ENCODE measurements around the gene NLRP12. TPM values are rescaled to one million over a fixed set of nuclear protein-coding genes. Genes with fewer than 3 reads are reported as not detected.

NLRP12 gene
- total RNA-seq, 2 experiments from 2014 or later, result not detected

- Histone ChIP-seq H3K4me2 (ENCODE audit: low read length) (no peak overlapping the region), H3K9me3 (ENCODE audit: low read length) (no peaks in the 10 kb centered on the region), H3K36me3 (ENCODE audit: insufficient read depth, low read length) (no peaks in the 10 kb centered on the region), H3K9me2 (ENCODE audit: insufficient read depth, low read length) (no peaks in the 10 kb centered on the region), H3K4me1 (ENCODE audit: insufficient read depth, low read length, poor library complexity, severe bottlenecking) (peaks cover 22% of the 10 kb centered on the region), H2AFZ (ENCODE audit: low read length) (no peak overlapping the region), H3K4me3 (ENCODE audit: low read depth, low read length, poor library complexity, severe bottlenecking) (no peak overlapping the region), H3K79me2 (ENCODE audit: insufficient read depth, low read depth, low read length) (no peaks in the 10 kb centered on the region), H4K20me1 (ENCODE audit: insufficient read depth, low read length) (no peaks in the 10 kb centered on the region), H3K27ac (ENCODE audit: low read depth, low read length, poor library complexity, severe bottlenecking) (no peak overlapping the region)
- no peak for DNase-seq (ENCODE audit: low spot score)
- BruUV-seq (replicated peaks), result no TSS peak
- TF ChIP-seq EZH2phosphoT487 (IDR thresholded peaks at IDR 0.05; ENCODE audit: borderline replicate concordance, low read depth, low read length) (no peak), CTCF (conservative IDR thresholded peaks at IDR 0.05; ENCODE audit: low read length) (no peak)
- intact Hi-C loops (cut with micrococcal nuclease; ENCODE audit: unreplicated experiment), result no loop called here
- CTCF ChIA-PET (ENCODE audit: unreplicated experiment), result no interaction called here
- POLR2A ChIA-PET, result no interaction called here
These were observed 40.3 kb upstream of the NLRP12 start for GRCh38 chr19:53864308-53864836.

DNA sequence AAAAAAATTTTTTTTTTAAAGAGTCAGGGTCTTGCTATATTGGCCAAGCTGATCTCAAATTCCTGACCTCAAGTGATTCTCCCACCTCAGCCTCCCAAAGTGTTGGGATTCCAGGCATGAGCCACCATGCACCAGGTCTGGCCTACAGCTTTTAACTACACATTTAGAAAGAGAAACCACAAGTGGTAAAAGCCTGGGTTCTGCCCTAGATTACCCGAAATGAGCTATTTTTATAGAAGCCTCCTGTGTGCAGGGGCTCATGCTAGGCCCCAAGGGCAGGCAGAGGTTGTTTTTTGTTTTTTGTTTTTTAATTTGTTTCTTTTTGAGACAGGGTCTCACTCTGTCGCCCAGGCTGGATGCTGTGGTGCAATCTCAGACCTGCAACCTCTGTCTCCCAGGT, 29.6 kb upstream of the NLRP12 start:
- peaks cover 10% of the 10 kb centered on the region for H3K4me1 ChIP-seq (ENCODE audit: insufficient read depth, low read length, poor library complexity, severe bottlenecking)
- H3K79me2 ChIP-seq (ENCODE audit: insufficient read depth, low read depth, low read length), result no peaks in the 10 kb centered on the region
- no TSS peak for BruUV-seq (replicated peaks)
- H3K36me3 ChIP-seq (ENCODE audit: insufficient read depth, low read length), result no peaks in the 10 kb centered on the region
- H3K9me2 ChIP-seq (ENCODE audit: insufficient read depth, low read length), result no peaks in the 10 kb centered on the region
- ChIA-PET POLR2A (no interaction called here), CTCF (ENCODE audit: unreplicated experiment) (no interaction called here)
- H3K27ac ChIP-seq (ENCODE audit: low read depth, low read length, poor library complexity, severe bottlenecking), result no peak overlapping the region
- no peak overlapping the region for H3K4me3 ChIP-seq (ENCODE audit: low read depth, low read length, poor library complexity, severe bottlenecking)
- H3K4me2 ChIP-seq (ENCODE audit: low read length), result no peak overlapping the region
- no peaks in the 10 kb centered on the region for H4K20me1 ChIP-seq (ENCODE audit: insufficient read depth, low read length)
- no peaks in the 10 kb centered on the region for H3K9me3 ChIP-seq (ENCODE audit: low read length)
- no peak overlapping the region for H2AFZ ChIP-seq (ENCODE audit: low read length)
- no peak for DNase-seq (ENCODE audit: low spot score)
- TF ChIP-seq CTCF (conservative IDR thresholded peaks at IDR 0.05; ENCODE audit: low read length) (no peak), EZH2phosphoT487 (IDR thresholded peaks at IDR 0.05; ENCODE audit: borderline replicate concordance, low read depth, low read length) (no peak)
- intact Hi-C loops (cut with micrococcal nuclease; ENCODE audit: unreplicated experiment), result no loop called here

- TF ChIP-seq EZH2phosphoT487 (IDR thresholded peaks at IDR 0.05; ENCODE audit: borderline replicate concordance, low read depth, low read length) (no peak), CTCF (conservative IDR thresholded peaks at IDR 0.05; ENCODE audit: low read length) (no peak)
- Histone ChIP-seq H3K36me3 (ENCODE audit: insufficient read depth, low read length) (no peaks in the 10 kb centered on the region), H4K20me1 (ENCODE audit: insufficient read depth, low read length) (no peaks in the 10 kb centered on the region), H3K4me1 (ENCODE audit: insufficient read depth, low read length, poor library complexity, severe bottlenecking) (peaks cover 10% of the 10 kb centered on the region), H3K4me3 (ENCODE audit: low read depth, low read length, poor library complexity, severe bottlenecking) (no peak overlapping the region), H3K4me2 (ENCODE audit: low read length) (no peak overlapping the region), H3K27ac (ENCODE audit: low read depth, low read length, poor library complexity, severe bottlenecking) (no peak overlapping the region), H3K9me2 (ENCODE audit: insufficient read depth, low read length) (no peaks in the 10 kb centered on the region), H3K79me2 (ENCODE audit: insufficient read depth, low read depth, low read length) (no peaks in the 10 kb centered on the region), H3K9me3 (ENCODE audit: low read length) (no peaks in the 10 kb centered on the region), H2AFZ (ENCODE audit: low read length) (no peak overlapping the region)
- ChIA-PET CTCF (ENCODE audit: unreplicated experiment) (no interaction called here), POLR2A (interaction anchor here (0.6 kb wide), 1 partner anchor 229 kb away, joined by 3 read pairs; no protein-coding TSS in a partner anchor)
- intact Hi-C loops (cut with micrococcal nuclease; ENCODE audit: unreplicated experiment), result no loop called here
- BruUV-seq (replicated peaks), result no TSS peak
- no peak for DNase-seq (ENCODE audit: low spot score)
These were observed 25.1 kb upstream of the NLRP12 start for GRCh38 chr19:53849237-53849676.
